Upper lobe of left lung (tissue), 4 donors: Measurements from ENCODE around the gene TPST1.

Experiments
- POLR2AphosphoS5 ChIP-seq, 2 donors: sonication (generic); formaldehyde crosslinking; IDR thresholded peaks; one replicate each; pipeline ENCODE4 v1.5.1; 2017; ENCODE audit warnings: antibody characterized with exemption in 2 of 2
- TF ChIP-seq, protein P1 (sequence below), 6 experiments: fragments of 450-650 bp in 4 of 6; fragments of 200-600 bp in 2 of 6; sonication (generic) in 2 of 6; IDR thresholded peaks; one replicate each; pipeline ENCODE4 v1.5.1; 2016 to 2019; ENCODE audit warnings: antibody characterized with exemption in 6 of 6

DNA sequence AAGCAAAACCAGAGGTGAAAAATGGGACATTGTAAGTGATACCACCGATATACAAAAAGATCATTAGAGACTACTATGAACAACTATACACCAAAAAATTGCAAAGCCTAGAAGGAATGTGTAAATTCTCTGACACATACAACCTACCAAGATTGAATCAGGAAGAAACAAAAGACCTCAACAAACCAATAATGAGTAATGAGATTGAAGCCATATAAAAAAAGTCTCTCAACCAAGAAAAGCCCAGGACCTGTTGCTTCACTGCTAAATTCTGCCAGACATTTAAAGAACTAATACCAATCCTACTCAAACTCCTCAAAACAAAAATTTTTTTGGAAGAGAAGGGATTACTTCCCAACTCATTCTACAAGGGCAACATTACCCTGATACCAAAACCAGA, 134.0 kb downstream of the TPST1 start:
- TF ChIP-seq POLR2AphosphoS5 (IDR thresholded peaks at IDR 0.05), result no peak
- TF ChIP-seq, protein P1, sequence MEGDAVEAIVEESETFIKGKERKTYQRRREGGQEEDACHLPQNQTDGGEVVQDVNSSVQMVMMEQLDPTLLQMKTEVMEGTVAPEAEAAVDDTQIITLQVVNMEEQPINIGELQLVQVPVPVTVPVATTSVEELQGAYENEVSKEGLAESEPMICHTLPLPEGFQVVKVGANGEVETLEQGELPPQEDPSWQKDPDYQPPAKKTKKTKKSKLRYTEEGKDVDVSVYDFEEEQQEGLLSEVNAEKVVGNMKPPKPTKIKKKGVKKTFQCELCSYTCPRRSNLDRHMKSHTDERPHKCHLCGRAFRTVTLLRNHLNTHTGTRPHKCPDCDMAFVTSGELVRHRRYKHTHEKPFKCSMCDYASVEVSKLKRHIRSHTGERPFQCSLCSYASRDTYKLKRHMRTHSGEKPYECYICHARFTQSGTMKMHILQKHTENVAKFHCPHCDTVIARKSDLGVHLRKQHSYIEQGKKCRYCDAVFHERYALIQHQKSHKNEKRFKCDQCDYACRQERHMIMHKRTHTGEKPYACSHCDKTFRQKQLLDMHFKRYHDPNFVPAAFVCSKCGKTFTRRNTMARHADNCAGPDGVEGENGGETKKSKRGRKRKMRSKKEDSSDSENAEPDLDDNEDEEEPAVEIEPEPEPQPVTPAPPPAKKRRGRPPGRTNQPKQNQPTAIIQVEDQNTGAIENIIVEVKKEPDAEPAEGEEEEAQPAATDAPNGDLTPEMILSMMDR (IDR thresholded peaks at IDR 0.05), result no peak
